Muscle layer of duodenum (tissue), 2 donors: ENCODE results near the gene KRTAP9-6.
"Not testable (repeated sequence)": the region's sequence is repeated elsewhere in the genome, so short reads cannot be mapped to it uniquely, and the experiment has no call there.

ENCODE experiments used
- H3K27ac ChIP-seq: one replicate; pipeline ENCODE4 v1.7.0; 2013; ENCODE audit warnings: mild to moderate bottlenecking, low read length
- H3K27me3 ChIP-seq: one replicate; pipeline ENCODE4 v1.7.0; 2013; ENCODE audit warnings: low read depth, mild to moderate bottlenecking, control low read depth, low read length
- H3K36me3 ChIP-seq, 2 donors: one replicate each; pipeline ENCODE4 v1.7.0; 2013; ENCODE audit warnings: low read length in 2 of 2, control low read depth in 1 of 2, mild to moderate bottlenecking in 1 of 2; ENCODE audit not compliant: insufficient read depth in 2 of 2, control insufficient read depth in 1 of 2
- H3K4me1 ChIP-seq, 2 donors: one replicate each; pipeline ENCODE4 v1.7.0; 2013; ENCODE audit warnings: low read length in 2 of 2, mild to moderate bottlenecking in 2 of 2, control low read depth in 1 of 2, moderate library complexity in 1 of 2; ENCODE audit not compliant: insufficient read depth in 2 of 2, control insufficient read depth in 1 of 2
- H3K4me3 ChIP-seq, 2 donors: one replicate each; pipeline ENCODE4 v1.7.0; 2013; ENCODE audit warnings: low read length in 2 of 2, low read depth in 1 of 2, mild to moderate bottlenecking in 1 of 2
- H3K9me3 ChIP-seq, 2 donors: one replicate each; pipeline ENCODE4 v1.7.0; 2013; ENCODE audit warnings: low read length in 2 of 2, control low read depth in 1 of 2, mild to moderate bottlenecking in 1 of 2; ENCODE audit not compliant: control insufficient read depth in 1 of 2
- donor health status: healthy.

Gene KRTAP9-6, protein sequence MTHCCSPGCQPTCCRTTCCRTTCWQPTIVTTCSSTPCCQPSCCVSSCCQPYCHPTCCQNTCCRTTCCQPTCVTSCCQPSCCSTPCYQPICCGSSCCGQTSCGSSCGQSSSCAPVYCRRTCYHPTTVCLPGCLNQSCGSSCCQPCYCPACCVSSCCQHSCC

DNA sequence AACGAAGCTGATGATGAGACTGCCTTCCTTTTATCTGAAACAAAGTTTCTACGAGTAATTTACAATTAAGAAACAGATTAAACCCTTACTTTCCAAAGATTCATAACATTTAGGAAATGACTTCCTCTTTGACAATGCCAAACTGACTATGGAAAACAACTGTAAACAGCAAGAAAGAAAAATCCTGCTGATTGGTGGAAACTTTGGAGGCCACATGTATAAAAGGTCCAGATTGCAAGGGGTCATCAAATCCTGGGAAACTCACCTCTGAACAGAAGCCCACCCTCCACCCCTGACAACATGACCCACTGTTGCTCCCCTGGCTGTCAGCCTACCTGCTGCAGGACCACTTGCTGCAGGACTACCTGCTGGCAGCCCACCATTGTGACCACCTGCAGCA is at the start of gene KRTAP9-6:
TSS of gene KRTAP9-6 (plus strand) at position 301 of the 400 bp plus-strand sequence. CDS start at position 301, 0 bp downstream.
- H3K4me1 ChIP-seq = no peaks in the 10 kb centered on the region
- no peaks in the 10 kb centered on the region for H3K27me3 ChIP-seq
- no peak within 1 kb of the TSS for H3K27ac ChIP-seq
- no peaks in the 10 kb centered on the region for H3K9me3 ChIP-seq
- H3K36me3 ChIP-seq = no peaks in the 10 kb centered on the region
- no peak within 1 kb of the TSS for H3K4me3 ChIP-seq

GRCh38 chr17:41215681-41216080 is 49.5 kb upstream of the KRTAP9-6 start:
- no peaks in the 10 kb centered on the region for H3K27me3 ChIP-seq
- H3K9me3 ChIP-seq = no peaks in the 10 kb centered on the region
- no peak overlapping the region for H3K4me3 ChIP-seq
- H3K4me1 ChIP-seq = no peaks in the 10 kb centered on the region
- H3K36me3 ChIP-seq = no peaks in the 10 kb centered on the region
- no peak overlapping the region for H3K27ac ChIP-seq

DNA sequence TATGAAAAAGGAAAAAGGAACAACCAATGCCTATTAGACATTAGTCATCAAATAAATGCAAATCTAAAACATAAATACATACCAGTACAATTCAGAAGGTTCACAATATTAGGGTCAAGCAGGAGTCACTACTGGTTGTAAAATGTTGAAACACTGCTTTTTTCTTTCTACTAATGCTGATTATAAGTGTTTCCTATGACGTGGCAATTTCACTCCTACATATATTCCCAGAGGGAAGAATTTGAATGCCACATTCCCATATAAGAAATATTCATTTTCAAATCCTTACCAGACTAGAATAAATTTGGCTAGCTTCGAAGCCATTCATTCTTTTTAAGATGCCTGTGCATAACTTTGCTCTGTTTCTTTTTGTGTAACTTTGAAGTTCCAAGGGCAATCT is 41.4 kb upstream of the KRTAP9-6 start:
- H3K9me3 ChIP-seq = no peaks in the 10 kb centered on the region
- H3K27ac ChIP-seq = no peak overlapping the region
- H3K27me3 ChIP-seq = no peaks in the 10 kb centered on the region
- no peak overlapping the region for H3K4me3 ChIP-seq
- H3K4me1 ChIP-seq = no peaks in the 10 kb centered on the region
- no peaks in the 10 kb centered on the region for H3K36me3 ChIP-seq

- Histone ChIP-seq H3K4me1 (no peaks in the 10 kb centered on the region), H3K27ac (no peak overlapping the region), H3K27me3 (no peaks in the 10 kb centered on the region), H3K4me3 (no peak overlapping the region), H3K9me3 (no peaks in the 10 kb centered on the region), H3K36me3 (no peaks in the 10 kb centered on the region)
These were observed 39.1 kb upstream of the KRTAP9-6 start for GRCh38 chr17:41226051-41226450.

- H3K36me3 ChIP-seq, H3K27me3 ChIP-seq, H3K4me1 ChIP-seq, H3K4me3 ChIP-seq, H3K27ac ChIP-seq, H3K9me3 ChIP-seq: not testable (repeated sequence)
These were observed 38.5 kb upstream of the KRTAP9-6 start, which contains the start of gene KRTAP9-2 for GRCh38 chr17:41226598-41227095. Gene KRTAP9-2 (plus strand): TSS chr17:41226648. CDS start chr17:41226655, 7 bp downstream.

DNA sequence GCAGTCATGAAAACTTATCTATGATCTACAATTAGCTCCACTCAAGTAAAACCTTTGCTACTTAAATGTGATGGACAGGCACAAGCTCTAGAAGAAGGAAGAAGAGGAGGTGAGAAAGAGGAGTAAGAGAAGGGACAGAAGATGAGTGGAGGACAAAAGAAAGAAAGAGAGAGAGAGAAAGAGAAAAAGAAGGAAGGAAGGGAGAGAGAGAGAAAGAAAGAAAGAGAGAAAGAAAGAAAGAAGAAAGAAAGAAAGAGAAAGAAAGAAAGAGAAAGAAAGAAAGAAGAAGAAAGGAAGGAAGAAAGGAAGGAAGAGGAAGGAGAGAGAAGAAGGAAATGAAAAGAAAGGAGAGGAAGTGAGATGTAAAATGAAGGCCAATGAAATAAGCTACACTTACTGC is 35.1 kb upstream of the KRTAP9-6 start:
- H3K27me3 ChIP-seq = no peaks in the 10 kb centered on the region

DNA sequence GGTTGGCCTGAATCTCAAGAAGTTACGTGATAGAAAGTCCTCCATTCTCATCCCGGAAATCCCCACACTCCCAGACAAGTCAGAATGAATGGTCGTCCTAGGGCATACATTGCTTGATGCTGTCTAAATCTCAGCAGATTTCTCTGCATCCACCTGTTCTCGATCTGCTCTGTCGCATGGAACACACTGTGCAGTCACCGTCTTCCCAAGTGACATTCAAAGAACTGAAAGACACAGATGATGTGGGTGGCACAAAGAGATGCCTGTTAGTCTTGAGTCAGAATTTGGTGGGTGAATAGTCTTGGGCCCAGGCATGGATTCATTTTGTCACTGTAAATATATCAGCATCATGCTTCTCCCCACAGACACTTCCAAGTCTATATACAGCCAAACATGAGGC is 33.4 kb upstream of the KRTAP9-6 start:
- H3K27me3 ChIP-seq = no peaks in the 10 kb centered on the region
- no peak overlapping the region for H3K4me3 ChIP-seq
- H3K27ac ChIP-seq = no peak overlapping the region
- H3K36me3 ChIP-seq = no peaks in the 10 kb centered on the region
- no peaks in the 10 kb centered on the region for H3K9me3 ChIP-seq
- no peaks in the 10 kb centered on the region for H3K4me1 ChIP-seq

More for the DNA sequence above, 35.1 kb upstream of the KRTAP9-6 start:
- no peak overlapping the region for H3K4me3 ChIP-seq
- H3K4me1 ChIP-seq = no peaks in the 10 kb centered on the region
- H3K9me3 ChIP-seq = no peaks in the 10 kb centered on the region
- no peak overlapping the region for H3K27ac ChIP-seq
- H3K36me3 ChIP-seq = no peaks in the 10 kb centered on the region

- not testable (repeated sequence) for H3K27me3 ChIP-seq, H3K27ac ChIP-seq, H3K9me3 ChIP-seq, H3K4me1 ChIP-seq, H3K36me3 ChIP-seq, H3K4me3 ChIP-seq
These were observed 32.6 kb upstream of the KRTAP9-6 start, which contains the start of gene KRTAP9-3 for GRCh38 chr17:41232399-41233105. Gene KRTAP9-3 (plus strand): TSS chr17:41232449. CDS start chr17:41232502, 53 bp downstream.

DNA sequence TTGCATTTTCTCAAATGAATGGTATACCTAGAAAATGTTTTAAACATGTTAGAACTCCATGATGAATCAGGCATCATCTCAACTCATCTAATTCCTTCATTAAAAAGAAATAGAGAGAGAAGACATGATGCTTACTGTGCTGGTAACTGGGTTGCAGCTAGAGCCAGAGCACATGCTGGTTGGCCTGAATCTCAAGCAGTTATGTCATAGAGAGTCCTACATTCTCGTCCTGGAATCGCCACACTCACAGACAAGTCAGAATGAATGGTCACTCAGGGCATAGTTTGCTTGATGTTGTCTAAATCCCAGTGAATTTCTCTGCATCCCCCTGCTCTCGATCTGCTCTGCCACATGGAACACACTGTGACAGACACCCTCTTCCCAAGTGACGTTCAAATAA is 28.1 kb upstream of the KRTAP9-6 start:
- not testable (repeated sequence) for H3K4me1 ChIP-seq, H3K36me3 ChIP-seq, H3K27ac ChIP-seq, H3K9me3 ChIP-seq, H3K4me3 ChIP-seq, H3K27me3 ChIP-seq

DNA sequence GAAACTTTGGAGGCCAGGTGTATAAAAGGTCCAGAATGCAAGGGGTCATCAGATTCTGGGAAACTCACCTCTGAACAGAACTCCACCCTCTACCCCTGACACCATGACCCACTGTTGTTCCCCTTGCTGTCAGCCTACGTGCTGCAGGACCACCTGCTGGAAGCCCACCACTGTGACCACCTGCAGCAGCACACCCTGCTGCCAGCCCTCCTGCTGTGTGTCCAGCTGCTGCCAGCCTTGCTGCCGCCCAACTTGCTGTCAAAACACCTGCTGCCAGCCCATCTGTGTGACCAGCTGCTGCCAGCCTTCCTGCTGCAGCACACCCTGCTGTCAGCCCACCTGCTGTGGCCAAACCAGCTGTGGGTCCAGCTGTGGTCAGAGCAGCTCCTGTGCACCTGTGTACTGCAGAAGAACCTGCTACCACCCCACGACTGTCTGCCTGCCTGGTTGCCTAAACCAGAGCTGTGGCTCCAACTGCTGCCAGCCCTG is 27.2 kb upstream of the KRTAP9-6 start, which contains the start of gene KRTAP9-8:
TSS of gene KRTAP9-8 (plus strand) at position 51 of the 489 bp plus-strand sequence. CDS start at position 104, 53 bp downstream.
- not testable (repeated sequence) for H3K36me3 ChIP-seq, H3K9me3 ChIP-seq, H3K27ac ChIP-seq, H3K4me1 ChIP-seq, H3K4me3 ChIP-seq, H3K27me3 ChIP-seq

- H3K27me3 ChIP-seq, H3K9me3 ChIP-seq, H3K4me3 ChIP-seq, H3K27ac ChIP-seq, H3K36me3 ChIP-seq, H3K4me1 ChIP-seq: not testable (repeated sequence)
These were observed 18.0 kb upstream of the KRTAP9-6 start for GRCh38 chr17:41246995-41247787.
